ENCODE measurements around the gene WDR37.

Gene WDR37

GRCh38 chr10:1133495-1134045 lies 77.4 kb downstream of the WDR37 start:
- no peak for TF ChIP-seq CTCF (IDR thresholded peaks at IDR 0.05; ENCODE audit: insufficient read depth, low read length, missing control alignments)
- CTCF ChIA-PET: no interaction called here
- DNase-seq (ENCODE audit: low read depth, low spot score): no peak
- POLR2A ChIA-PET: no interaction called here
- no peak overlapping the region for H3K4me3 ChIP-seq (ENCODE audit: low read depth, low read length)

DNA sequence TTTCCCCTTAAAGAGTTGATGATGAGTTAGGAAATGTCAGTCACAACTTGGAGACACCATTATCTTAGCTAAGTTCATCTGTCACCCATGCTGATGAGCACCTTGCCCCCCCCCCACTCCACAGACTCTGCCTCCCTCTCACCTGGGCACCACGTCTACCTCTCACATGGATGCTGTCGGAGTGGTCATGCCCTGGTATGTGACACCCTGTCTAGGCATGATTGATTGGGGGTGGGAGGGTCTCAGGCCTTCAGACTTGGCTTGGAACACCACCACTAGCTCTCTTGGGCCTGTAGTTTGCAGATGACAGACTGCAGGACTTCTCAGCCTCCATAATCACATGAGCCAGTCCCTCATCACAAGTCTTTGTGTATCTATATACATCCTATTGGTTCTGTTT lies 78.0 kb downstream of the WDR37 start:
- POLR2A ChIA-PET: no interaction called here
- H3K4me3 ChIP-seq (ENCODE audit: low read depth, low read length): no peak overlapping the region
- CTCF ChIA-PET: no interaction called here
- TF ChIP-seq CTCF (IDR thresholded peaks at IDR 0.05; ENCODE audit: insufficient read depth, low read length, missing control alignments): no peak
- DNase-seq (ENCODE audit: low read depth, low spot score): no peak

DNA sequence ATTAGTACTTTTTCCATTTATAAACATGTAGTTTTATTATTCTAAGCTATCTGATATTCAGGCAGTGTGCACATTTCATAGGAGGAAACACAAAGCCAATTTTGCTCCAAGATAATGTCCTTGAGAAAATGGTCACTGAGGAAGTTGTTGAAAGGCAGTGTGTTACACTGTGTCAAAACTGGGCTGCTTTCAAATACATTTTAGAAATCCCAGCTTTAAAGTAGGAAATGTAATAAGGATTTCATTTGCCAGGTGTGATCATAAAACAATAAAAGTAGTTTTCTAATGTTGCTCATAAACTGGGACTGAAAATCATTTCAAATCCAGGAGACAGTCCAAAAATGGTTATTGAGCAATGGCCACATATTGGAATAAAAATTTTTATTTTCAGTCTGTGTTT lies 80.1 kb downstream of the WDR37 start:
- ChIA-PET CTCF (interaction anchor here (0.8 to 1.3 kb wide), 2 partner anchors 9 to 23 kb away, joined by 3 to 4 read pairs; no protein-coding TSS in a partner anchor), POLR2A (no interaction called here)
- no peak for DNase-seq (ENCODE audit: low read depth, low spot score)
- no peak overlapping the region for H3K4me3 ChIP-seq (ENCODE audit: low read depth, low read length)
- no peak for TF ChIP-seq CTCF (IDR thresholded peaks at IDR 0.05; ENCODE audit: insufficient read depth, low read length, missing control alignments)

GRCh38 chr10:1137499-1138163 lies 81.4 kb downstream of the WDR37 start:
- ChIA-PET POLR2A (no interaction called here), CTCF (no interaction called here)
- no peak for DNase-seq (ENCODE audit: low read depth, low spot score)
- H3K4me3 ChIP-seq (ENCODE audit: low read depth, low read length): no peak overlapping the region
- TF ChIP-seq CTCF (IDR thresholded peaks at IDR 0.05; ENCODE audit: insufficient read depth, low read length, missing control alignments): no peak

DNA sequence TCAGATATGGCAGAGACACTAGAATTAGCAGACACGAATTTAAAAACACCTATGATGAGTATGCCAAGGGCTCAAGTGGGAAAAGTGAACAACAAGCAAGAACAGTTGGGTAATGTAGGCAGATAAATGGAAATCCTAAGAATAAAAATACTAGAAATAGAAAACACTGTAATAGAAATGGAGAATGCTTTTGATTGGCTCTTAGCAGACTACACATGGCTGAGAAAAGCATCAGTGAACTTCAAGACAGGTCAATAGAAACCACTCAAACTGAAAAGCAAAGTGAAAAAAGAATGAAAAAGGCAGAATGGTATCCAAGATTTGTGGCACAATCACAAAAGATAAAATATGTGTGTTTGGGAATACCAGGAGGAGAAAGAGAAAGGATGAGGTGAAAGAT lies 82.3 kb downstream of the WDR37 start:
- H3K4me3 ChIP-seq (ENCODE audit: low read depth, low read length): no peak overlapping the region
- no peak for TF ChIP-seq CTCF (IDR thresholded peaks at IDR 0.05; ENCODE audit: insufficient read depth, low read length, missing control alignments)
- no peak for DNase-seq (ENCODE audit: low read depth, low spot score)
- POLR2A ChIA-PET: no interaction called here
- CTCF ChIA-PET: no interaction called here

DNA sequence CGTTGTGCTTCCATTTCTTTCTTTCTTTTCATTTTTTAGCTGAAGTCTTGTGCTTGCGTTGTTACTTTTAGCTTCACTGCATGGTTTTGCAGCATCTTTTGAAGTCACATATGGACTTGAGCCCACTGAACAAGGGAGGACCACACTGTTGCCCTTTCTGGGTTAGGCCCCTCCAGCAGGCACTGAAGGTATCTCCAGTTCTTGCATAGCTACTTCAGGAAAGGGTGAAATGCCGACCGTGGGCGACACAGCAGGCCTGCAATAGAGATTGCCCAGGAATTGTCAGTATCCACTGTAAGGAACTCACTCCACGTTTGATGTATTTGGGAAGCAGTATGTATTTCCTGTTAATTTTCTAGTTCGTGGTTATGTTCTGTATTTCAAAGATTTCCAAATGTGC lies 85.1 kb downstream of the WDR37 start:
- ChIA-PET POLR2A (interaction anchor here (0.6 kb wide), 1 partner anchor 1797 kb away, joined by 6 read pairs; no protein-coding TSS in a partner anchor), CTCF (no interaction called here)
- no peak for TF ChIP-seq CTCF (IDR thresholded peaks at IDR 0.05; ENCODE audit: insufficient read depth, low read length, missing control alignments)
- no peak overlapping the region for H3K4me3 ChIP-seq (ENCODE audit: low read depth, low read length)
- DNase-seq (ENCODE audit: low read depth, low spot score): no peak

Data from AG04449 (cell line).